Measurements from ENCODE around the gene PITPNC1. TPM values are rescaled to one million over a fixed set of nuclear protein-coding genes. Genes with fewer than 3 reads are reported as not detected.

The PITPNC1 gene
- total RNA-seq, 1 donor from 2014 or later, result 23.7 TPM

DNA sequence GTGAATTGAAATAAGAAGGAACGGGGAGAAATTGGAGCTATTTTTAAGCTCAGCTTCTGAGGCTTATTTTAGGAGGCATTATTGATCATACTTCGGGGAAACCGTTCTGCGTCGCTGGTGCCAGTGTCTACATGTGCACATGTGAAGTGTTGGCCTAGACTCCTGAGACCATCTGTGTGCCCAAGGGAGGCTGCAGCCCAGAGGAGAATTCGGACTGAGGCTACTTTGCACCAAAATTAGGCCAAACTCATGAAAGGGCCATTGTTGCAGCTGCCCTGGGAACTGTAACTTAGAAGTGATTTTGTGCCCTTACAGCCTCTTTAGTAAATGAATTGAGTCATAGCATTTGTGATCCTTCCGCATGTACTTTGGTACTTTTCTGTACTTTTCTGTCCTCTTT lies 238.7 kb downstream of the PITPNC1 start:
- Histone ChIP-seq H3K4me1 (no peaks in the 10 kb centered on the region), H3K27ac (no peak overlapping the region), H3K9me3 (no peaks in the 10 kb centered on the region), H3K36me3 (no peaks in the 10 kb centered on the region), H3K4me3 (no peak overlapping the region), H3K27me3 (ENCODE audit: low read depth) (no peaks in the 10 kb centered on the region)
- TF ChIP-seq CTCF (IDR thresholded peaks at IDR 0.05), result no peak
- DNase-seq (no peak), ATAC-seq (no peak)
- intact Hi-C loops (cut with DNase I), result no loop called here

DNA sequence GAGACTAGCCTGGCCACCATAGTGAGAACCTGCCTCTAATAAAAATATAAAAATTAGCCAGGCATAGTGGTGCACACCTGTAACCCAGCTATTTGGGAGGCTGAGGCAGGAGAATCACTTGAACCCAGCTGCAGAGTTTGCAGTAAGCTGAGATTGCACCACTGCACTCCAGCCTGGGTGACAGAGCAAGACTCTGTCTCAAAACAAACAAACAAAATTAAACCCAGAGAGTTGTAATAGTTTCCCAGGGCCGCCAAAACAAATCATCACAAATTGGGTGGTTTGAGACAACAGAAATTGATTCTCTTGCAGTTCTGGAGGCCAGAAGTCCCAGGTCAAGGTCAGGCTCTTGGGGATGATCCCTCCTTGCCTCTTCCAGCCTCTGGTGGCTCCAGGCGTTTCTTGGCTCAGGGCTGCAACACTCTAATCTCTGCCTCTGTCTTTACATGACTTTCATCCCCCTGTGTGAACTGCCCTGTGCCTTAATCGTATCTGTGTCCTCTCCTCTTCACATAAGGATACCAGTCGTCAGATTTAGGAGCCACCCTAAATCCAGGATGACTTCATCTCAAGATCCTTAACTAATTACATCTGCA lies 240.3 kb downstream of the PITPNC1 start:
- TF ChIP-seq CTCF (IDR thresholded peaks at IDR 0.05), result no peak
- Histone ChIP-seq H3K27me3 (ENCODE audit: low read depth) (no peaks in the 10 kb centered on the region), H3K9me3 (no peaks in the 10 kb centered on the region), H3K4me1 (no peaks in the 10 kb centered on the region), H3K4me3 (no peak overlapping the region), H3K36me3 (no peaks in the 10 kb centered on the region), H3K27ac (no peak overlapping the region)
- ATAC-seq (no peak), DNase-seq (no peak)
- intact Hi-C loops (cut with DNase I), result no loop called here

- DNase-seq (no peak), ATAC-seq (no peak)
- Histone ChIP-seq H3K36me3 (no peaks in the 10 kb centered on the region), H3K4me3 (no peak overlapping the region), H3K27ac (no peak overlapping the region), H3K27me3 (ENCODE audit: low read depth) (no peaks in the 10 kb centered on the region), H3K9me3 (no peaks in the 10 kb centered on the region), H3K4me1 (no peaks in the 10 kb centered on the region)
- TF ChIP-seq CTCF (IDR thresholded peaks at IDR 0.05), result no peak
- intact Hi-C loops (cut with DNase I), result no loop called here
Observed at GRCh38 chr17:67619555-67619954, 242.5 kb downstream of the PITPNC1 start.

- DNase-seq (no peak), ATAC-seq (no peak)
- no peak overlapping the region for H3K27ac ChIP-seq
- intact Hi-C loops (cut with DNase I), result no loop called here
- no peaks in the 10 kb centered on the region for H3K27me3 ChIP-seq (ENCODE audit: low read depth)
- TF ChIP-seq CTCF (IDR thresholded peaks at IDR 0.05), result no peak
- no peaks in the 10 kb centered on the region for H3K4me1 ChIP-seq
- no peaks in the 10 kb centered on the region for H3K9me3 ChIP-seq
- no peak overlapping the region for H3K4me3 ChIP-seq
- no peaks in the 10 kb centered on the region for H3K36me3 ChIP-seq
Observed at GRCh38 chr17:67620088-67620487, 243.0 kb downstream of the PITPNC1 start.

GRCh38 chr17:67620636-67621035 lies 243.6 kb downstream of the PITPNC1 start:
- Histone ChIP-seq H3K36me3 (no peaks in the 10 kb centered on the region), H3K27ac (no peak overlapping the region), H3K9me3 (no peaks in the 10 kb centered on the region), H3K27me3 (ENCODE audit: low read depth) (no peaks in the 10 kb centered on the region), H3K4me1 (no peaks in the 10 kb centered on the region), H3K4me3 (no peak overlapping the region)
- intact Hi-C loops (cut with DNase I), result no loop called here
- no peak for TF ChIP-seq CTCF (IDR thresholded peaks at IDR 0.05)
- no peak for ATAC-seq
- DNase-seq, result no peak

- no peaks in the 10 kb centered on the region for H3K27me3 ChIP-seq (ENCODE audit: low read depth)
- H3K4me1 ChIP-seq, result no peaks in the 10 kb centered on the region
- H3K9me3 ChIP-seq, result no peaks in the 10 kb centered on the region
- H3K36me3 ChIP-seq, result no peaks in the 10 kb centered on the region
- H3K27ac ChIP-seq, result no peak overlapping the region
- DNase-seq (no peak), ATAC-seq (no peak)
- intact Hi-C loops (cut with DNase I), result no loop called here
- no peak overlapping the region for H3K4me3 ChIP-seq
- TF ChIP-seq CTCF (IDR thresholded peaks at IDR 0.05), result no peak
Observed at GRCh38 chr17:67623767-67624166, 246.7 kb downstream of the PITPNC1 start.
